ENCODE measurements around the gene ARHGEF7.

- TF ChIP-seq YY1 (IDR thresholded peaks at IDR 0.05; ENCODE audit: insufficient read depth, insufficient read length) (no peak), SUZ12 (IDR thresholded peaks at IDR 0.05; ENCODE audit: extremely low read depth, insufficient read depth, insufficient read length) (no peak)
Observed at GRCh38 chr13:111115061-111115964, at the start of gene ARHGEF7.
